CD4-positive, alpha-beta T cell (primary cell): ENCODE results near the gene RXRG. TPM values are rescaled to one million over a fixed set of nuclear protein-coding genes. Genes with fewer than 3 reads are reported as not detected.

ENCODE experiments used
- ATAC-seq: fragments of 200-7000 bp; cut with Tn5 transposase; one replicate; pipeline ENCODE4 v1.10.0; 2022; ENCODE audit warnings: mild to moderate bottlenecking; ENCODE audit not compliant: poor library complexity
- CTCF ChIA-PET: fragments of 350-600 bp; sonication (Branson Sonifier 250); formaldehyde crosslinking; loops from one replicate; lab custom pipeline; 2021; ENCODE audit warnings: antibody characterized with exemption, inconsistent platforms; lab: Charles Lee
- POLR2A ChIA-PET: fragments of 350-600 bp; sonication (Branson Sonifier 250); formaldehyde crosslinking; loops from one replicate; lab custom pipeline; 2021; ENCODE audit warnings: antibody characterized with exemption, inconsistent platforms; lab: Charles Lee
- DNase-seq, 14 experiments: peaks; one replicate each; pipeline ENCODE4 v3.0.0-alpha.2; 2013 to 2020; ENCODE audit warnings: mixed read lengths in 2 of 14
- H3K27ac ChIP-seq, 2 donors: one replicate each; pipeline versions ENCODE4 v1.5.1 to v1.7.0; 2013; ENCODE audit warnings: low read length in 2 of 2, low read depth in 1 of 2, mild to moderate bottlenecking in 1 of 2
- H3K27me3 ChIP-seq, 2 experiments: 1 replicate in 1 of 2; 2 replicates in 1 of 2; pipeline versions ENCODE4 v1.6.1 to v1.7.0; 2013; ENCODE audit warnings: low read length in 2 of 2, control low read depth in 1 of 2, mild to moderate bottlenecking in 1 of 2, moderate library complexity in 1 of 2; ENCODE audit not compliant: insufficient read depth in 2 of 2, control insufficient read depth in 1 of 2
- H3K36me3 ChIP-seq: one replicate; pipeline ENCODE4 v1.6.1; 2013; ENCODE audit warnings: low read length, control low read depth; ENCODE audit not compliant: insufficient read depth
- H3K4me1 ChIP-seq: one replicate; pipeline ENCODE4 v1.6.1; 2013; ENCODE audit warnings: low read length, control low read depth; ENCODE audit not compliant: insufficient read depth
- H3K4me3 ChIP-seq: one replicate; pipeline ENCODE4 v1.5.1; 2013; ENCODE audit warnings: mild to moderate bottlenecking, low read length, moderate library complexity
- H3K9me3 ChIP-seq, 2 experiments: 1 replicate in 1 of 2; 2 replicates in 1 of 2; pipeline versions ENCODE4 v1.6.1 to v1.7.0; 2013; ENCODE audit warnings: low read length in 2 of 2, mild to moderate bottlenecking in 2 of 2, control low read depth in 1 of 2, moderate library complexity in 1 of 2; ENCODE audit not compliant: control insufficient read depth in 1 of 2, insufficient read depth in 1 of 2
- H3K27ac Mint-ChIP-seq: one replicate; pipeline ENCODE4 v1.8.0; 2020; ENCODE audit warnings: mixed read lengths
- H3K27me3 Mint-ChIP-seq: one replicate; pipeline ENCODE4 v1.8.0; 2021; ENCODE audit warnings: mixed read lengths
- H3K36me3 Mint-ChIP-seq: one replicate; pipeline ENCODE4 v1.8.0; 2021; ENCODE audit warnings: low read depth, mixed read lengths
- H3K4me1 Mint-ChIP-seq: one replicate; pipeline ENCODE4 v1.8.0; 2021; ENCODE audit warnings: low read depth, mixed read lengths
- H3K4me3 Mint-ChIP-seq: one replicate; pipeline ENCODE4 v1.8.0; 2020; ENCODE audit warnings: mild to moderate bottlenecking, mixed read lengths
- H3K9me3 Mint-ChIP-seq: one replicate; pipeline ENCODE4 v1.8.0; 2020; ENCODE audit warnings: mixed read lengths
- intact Hi-C, 2 experiments: fragments of 100-400 bp; cut with DNase I in 1 of 2; cut with micrococcal nuclease in 1 of 2; formaldehyde crosslinking; loops; one replicate each; pipeline versions ENCODE4 v1.15.1 to v1.9.0; 2023 to 2025; cut with DNase I, micrococcal nuclease
- total RNA-seq, 174 experiments: library from RNA in 2 of 174; stranded (reverse) in 2 of 174; gene quantifications; one replicate each; pipeline ENCODE4 v1.2.3 and lab custom pipeline; 2021 to 2026
- TF ChIP-seq, protein P1 (sequence below): fragments of 200-600 bp; IDR thresholded peaks from one replicate; pipeline ENCODE4 v1.8.0; 2022; ENCODE audit warnings: antibody characterized with exemption, mild to moderate bottlenecking

RXRG gene
- total RNA-seq, 2 experiments from 2014 or later = not detected

GRCh38 chr1:165414620-165415019 lies 30.3 kb downstream of the RXRG start:
- no peaks in the 10 kb centered on the region for H3K4me1 Mint-ChIP-seq
- H3K9me3 Mint-ChIP-seq = no peaks in the 10 kb centered on the region
- Histone ChIP-seq H3K36me3 (no peaks in the 10 kb centered on the region), H3K4me1 (no peaks in the 10 kb centered on the region), H3K27ac (no peak overlapping the region), H3K4me3 (no peak overlapping the region), H3K9me3 (no peaks in the 10 kb centered on the region), H3K27me3 (peaks cover 21 to 42% of the 10 kb centered on the region in 2 experiments)
- peaks cover 52% of the 10 kb centered on the region for H3K27me3 Mint-ChIP-seq
- CTCF ChIA-PET = no interaction called here
- H3K4me3 Mint-ChIP-seq = no peak overlapping the region
- no peak for DNase-seq
- H3K27ac Mint-ChIP-seq = no peak overlapping the region
- POLR2A ChIA-PET = no interaction called here
- TF ChIP-seq, protein P1, sequence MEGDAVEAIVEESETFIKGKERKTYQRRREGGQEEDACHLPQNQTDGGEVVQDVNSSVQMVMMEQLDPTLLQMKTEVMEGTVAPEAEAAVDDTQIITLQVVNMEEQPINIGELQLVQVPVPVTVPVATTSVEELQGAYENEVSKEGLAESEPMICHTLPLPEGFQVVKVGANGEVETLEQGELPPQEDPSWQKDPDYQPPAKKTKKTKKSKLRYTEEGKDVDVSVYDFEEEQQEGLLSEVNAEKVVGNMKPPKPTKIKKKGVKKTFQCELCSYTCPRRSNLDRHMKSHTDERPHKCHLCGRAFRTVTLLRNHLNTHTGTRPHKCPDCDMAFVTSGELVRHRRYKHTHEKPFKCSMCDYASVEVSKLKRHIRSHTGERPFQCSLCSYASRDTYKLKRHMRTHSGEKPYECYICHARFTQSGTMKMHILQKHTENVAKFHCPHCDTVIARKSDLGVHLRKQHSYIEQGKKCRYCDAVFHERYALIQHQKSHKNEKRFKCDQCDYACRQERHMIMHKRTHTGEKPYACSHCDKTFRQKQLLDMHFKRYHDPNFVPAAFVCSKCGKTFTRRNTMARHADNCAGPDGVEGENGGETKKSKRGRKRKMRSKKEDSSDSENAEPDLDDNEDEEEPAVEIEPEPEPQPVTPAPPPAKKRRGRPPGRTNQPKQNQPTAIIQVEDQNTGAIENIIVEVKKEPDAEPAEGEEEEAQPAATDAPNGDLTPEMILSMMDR = no peak
- no peaks in the 10 kb centered on the region for H3K36me3 Mint-ChIP-seq
- no peak for ATAC-seq
- intact Hi-C loops = no loop called here

- Mint-ChIP-seq H3K27me3 (peaks cover 66% of the 10 kb centered on the region), H3K4me1 (no peaks in the 10 kb centered on the region), H3K27ac (no peak overlapping the region), H3K9me3 (no peaks in the 10 kb centered on the region), H3K36me3 (no peaks in the 10 kb centered on the region), H3K4me3 (no peak overlapping the region)
- Histone ChIP-seq H3K27me3 (peaks cover 24 to 49% of the 10 kb centered on the region in 2 experiments), H3K9me3 (no peaks in the 10 kb centered on the region), H3K36me3 (no peaks in the 10 kb centered on the region), H3K27ac (no peak overlapping the region), H3K4me3 (no peak overlapping the region), H3K4me1 (no peaks in the 10 kb centered on the region)
- POLR2A ChIA-PET = no interaction called here
- ATAC-seq = no peak
- intact Hi-C loops = no loop called here
- DNase-seq = no peak
- TF ChIP-seq, protein P1 = no peak
- CTCF ChIA-PET = no interaction called here
Observed at GRCh38 chr1:165411396-165411795, 33.5 kb downstream of the RXRG start.

DNA sequence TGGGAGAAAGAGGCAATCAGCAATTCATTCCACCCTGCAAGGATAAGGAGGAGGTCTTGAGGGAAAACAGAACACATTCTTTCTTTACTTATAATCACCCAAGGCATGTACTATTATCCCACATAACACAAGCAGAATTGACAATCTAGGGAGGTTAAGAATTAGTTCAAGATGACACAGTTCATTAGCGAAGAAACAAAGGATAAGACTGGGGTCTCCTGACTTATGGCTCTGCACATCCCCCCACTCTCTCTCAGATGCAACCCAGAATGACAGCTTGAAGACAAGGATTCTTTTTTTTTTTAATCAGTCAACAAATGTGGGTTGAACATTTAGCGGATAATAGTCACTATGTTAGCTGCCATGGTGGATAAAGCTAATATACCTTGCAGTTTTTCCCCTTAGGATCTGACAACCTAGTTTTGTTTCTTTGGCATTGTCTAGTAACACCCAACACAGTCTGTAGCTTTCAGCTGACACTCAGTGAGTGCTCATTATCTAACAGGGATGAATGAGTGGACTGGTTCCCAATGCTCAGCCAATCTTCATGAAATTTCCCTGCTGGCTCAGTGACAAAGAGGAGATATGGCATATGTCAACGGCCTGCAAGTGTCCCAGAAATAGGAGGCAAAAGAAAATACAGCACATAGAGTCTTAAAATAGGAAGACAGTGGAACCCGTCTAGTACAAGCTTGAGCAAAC lies 35.1 kb downstream of the RXRG start:
- H3K4me1 Mint-ChIP-seq = no peaks in the 10 kb centered on the region
- CTCF ChIA-PET = interaction anchor here (0.8 kb wide), 1 partner anchor 17 kb away, joined by 3 read pairs; no protein-coding TSS in a partner anchor
- TF ChIP-seq, protein P1 = no peak

More for the DNA sequence above, 35.1 kb downstream of the RXRG start:
- H3K27me3 ChIP-seq = peaks cover 19 to 49% of the 10 kb centered on the region in 2 experiments
- H3K27me3 Mint-ChIP-seq = peaks cover 64% of the 10 kb centered on the region
- H3K4me3 ChIP-seq = no peak overlapping the region
- H3K27ac Mint-ChIP-seq = no peak overlapping the region
- no peaks in the 10 kb centered on the region for H3K36me3 Mint-ChIP-seq
- POLR2A ChIA-PET = no interaction called here
- H3K27ac ChIP-seq = no peak overlapping the region
- no peaks in the 10 kb centered on the region for H3K4me1 ChIP-seq
- no peaks in the 10 kb centered on the region for H3K36me3 ChIP-seq
- DNase-seq = no peak
- intact Hi-C loops = no loop called here
- no peaks in the 10 kb centered on the region for H3K9me3 ChIP-seq
- ATAC-seq = no peak
- H3K9me3 Mint-ChIP-seq = no peaks in the 10 kb centered on the region
- H3K4me3 Mint-ChIP-seq = no peak overlapping the region
